SIG-M5 treated with dmso at 0.1 percent for 504 hours (cell line): Measurements from ENCODE around the gene RGS9.
"Not testable (repeated sequence)": the region's sequence is repeated elsewhere in the genome, so short reads cannot be mapped to it uniquely, and the experiment has no call there.

ENCODE experiments used
- DNase-seq: peaks from one replicate; lab custom pipeline; 2025; ENCODE audit not compliant: unreplicated experiment; lab: John Stamatoyannopoulos, UW

Gene RGS9

DNA sequence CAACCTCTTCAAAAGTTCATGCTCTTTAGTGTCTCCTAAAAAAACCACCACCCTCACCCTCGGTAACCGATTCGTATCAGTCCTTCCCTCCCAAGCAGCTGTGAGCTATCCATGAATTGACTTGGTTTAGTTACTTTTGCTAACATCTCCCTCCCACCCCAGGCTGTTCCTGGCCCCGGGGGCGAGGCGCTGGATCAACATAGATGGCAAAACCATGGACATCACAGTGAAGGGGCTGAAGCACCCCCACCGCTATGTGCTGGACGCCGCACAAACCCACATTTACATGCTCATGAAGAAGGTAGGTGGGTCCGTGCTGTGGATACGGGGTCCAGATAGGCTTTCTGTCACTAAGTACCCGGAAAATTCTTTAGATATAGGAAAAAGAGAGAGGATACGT lies 66.8 kb downstream of the RGS9 start:
- DNase-seq, result no peak

DNA sequence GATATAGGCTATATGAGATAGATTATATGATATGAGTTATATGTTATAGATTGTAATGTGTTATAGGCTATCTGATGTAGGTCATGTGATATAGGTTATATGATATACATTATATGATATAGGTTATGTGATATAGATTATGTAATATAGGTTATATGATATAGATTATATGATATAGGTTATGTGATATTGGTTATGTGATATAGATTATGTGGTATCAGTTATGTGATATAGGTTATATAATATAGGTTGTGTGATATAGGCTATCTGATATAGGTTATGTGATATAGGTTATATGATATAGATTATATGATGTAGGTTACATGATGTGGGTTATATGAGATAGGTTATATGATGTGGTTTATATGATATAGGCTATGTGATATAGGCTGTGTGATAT lies 68.5 kb downstream of the RGS9 start:
- no peak for DNase-seq

DNA sequence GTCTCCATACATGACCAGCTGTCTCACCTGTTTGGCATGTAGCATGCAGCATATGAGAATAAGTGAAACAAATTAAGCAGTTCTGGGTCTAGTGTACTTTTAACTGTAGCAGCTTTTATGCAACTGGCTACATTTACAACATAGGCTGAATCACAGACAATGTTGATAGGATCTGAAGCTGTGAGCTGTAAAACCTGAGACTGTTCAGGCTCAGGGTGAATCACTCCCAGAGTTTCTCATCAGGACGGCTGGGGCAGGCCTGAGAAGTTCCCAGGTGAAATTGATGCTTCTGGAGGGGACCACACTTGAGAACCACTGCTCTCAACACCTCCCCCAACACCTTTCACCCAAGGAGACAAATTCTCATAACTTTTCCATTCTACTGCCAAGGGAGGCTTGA lies 70.3 kb downstream of the RGS9 start:
- not testable (repeated sequence) for DNase-seq

DNA sequence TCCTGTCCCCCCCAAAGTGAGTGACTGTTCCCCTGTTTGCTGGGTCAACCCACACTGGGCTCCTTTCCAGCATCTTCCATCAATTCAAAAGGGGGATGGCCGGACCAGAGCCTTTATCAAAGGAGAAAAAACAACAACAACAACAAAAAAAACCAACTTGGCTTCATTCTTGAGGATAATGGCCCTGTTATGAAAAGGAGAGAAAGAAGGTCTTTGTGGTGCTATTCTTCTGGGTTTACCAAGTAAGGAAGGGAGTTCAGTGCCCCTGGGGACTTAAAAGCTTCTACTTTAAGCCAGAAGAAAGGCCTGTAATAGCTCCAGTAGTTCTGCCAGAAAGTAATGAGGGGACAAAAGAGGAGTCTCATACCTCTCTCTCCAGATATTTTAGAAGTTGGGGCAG lies 71.5 kb downstream of the RGS9 start:
- DNase-seq, result no peak

DNA sequence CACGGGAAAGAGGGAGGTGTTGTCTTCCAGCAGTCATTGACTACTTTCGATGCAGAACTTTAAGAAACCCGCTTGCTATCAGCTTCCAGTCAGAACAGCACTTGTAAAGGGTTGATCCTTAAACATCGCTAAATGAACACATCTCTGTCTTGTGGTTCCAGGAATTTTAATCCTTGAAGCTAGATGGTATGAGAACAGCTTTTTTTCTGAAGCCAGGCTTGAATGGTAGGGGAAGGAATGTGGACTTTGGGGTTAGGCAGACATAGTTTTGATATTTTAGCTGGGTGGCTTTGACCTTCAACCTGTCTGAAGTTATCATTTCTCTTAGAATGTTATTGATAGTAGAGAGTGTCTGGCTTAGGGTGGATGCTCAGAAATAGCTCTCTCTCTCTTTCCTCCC lies 81.1 kb downstream of the RGS9 start:
- no peak for DNase-seq

DNA sequence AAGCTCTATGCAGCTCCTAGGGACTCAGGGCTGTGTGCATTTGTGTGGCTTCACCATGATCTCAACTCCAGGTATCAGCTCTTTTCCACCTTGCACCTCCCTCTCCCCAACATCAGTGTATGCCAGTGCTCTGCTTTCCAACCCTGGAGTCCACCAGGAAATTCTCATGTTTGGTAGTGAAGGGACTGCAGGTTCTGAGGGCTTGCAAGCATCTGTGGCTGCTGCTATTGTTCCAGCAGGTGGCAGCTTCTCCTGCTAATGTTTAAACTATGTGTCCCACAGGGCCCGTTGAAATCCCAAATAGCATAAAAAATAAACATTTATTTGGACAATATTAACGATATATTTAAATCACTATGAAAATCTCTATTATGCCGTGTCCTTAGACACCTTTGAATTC lies 82.0 kb downstream of the RGS9 start:
- DNase-seq, result peak; percentile 36

DNA sequence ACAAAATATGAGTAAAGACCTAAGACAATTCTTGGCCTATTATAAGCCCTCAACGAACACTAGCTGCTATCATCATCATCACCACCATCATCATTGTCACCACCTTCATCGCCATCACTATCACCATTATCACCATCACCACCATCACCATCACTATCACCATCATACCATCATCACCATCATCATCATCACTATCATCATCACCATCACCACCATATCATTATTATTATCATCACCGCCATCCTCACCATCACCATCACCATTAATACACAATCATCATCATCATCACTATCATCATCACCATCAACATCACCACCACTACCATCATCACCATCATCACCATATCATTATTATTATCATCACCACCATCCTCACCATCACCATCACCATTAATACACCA lies 82.5 kb downstream of the RGS9 start:
- no peak for DNase-seq

DNA sequence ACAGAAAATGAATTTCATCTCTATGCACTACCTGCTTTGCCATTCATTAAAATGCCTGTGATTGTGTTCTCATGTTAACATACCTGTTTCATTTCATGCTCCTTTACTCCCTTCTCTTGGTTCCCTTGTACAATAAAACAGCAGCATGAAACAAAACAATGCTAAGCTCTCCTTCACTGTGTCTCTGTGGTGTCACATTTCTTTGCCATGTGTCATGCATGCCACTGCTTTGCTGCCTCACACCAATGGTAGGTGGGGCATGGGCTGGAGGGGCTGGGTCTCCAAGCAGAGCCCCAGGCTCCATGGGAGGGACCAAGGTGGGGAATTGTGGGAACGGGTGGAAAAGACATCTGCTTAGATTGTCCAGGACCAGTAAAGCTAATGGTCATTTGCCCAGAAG lies 83.6 kb downstream of the RGS9 start:
- DNase-seq, result no peak

DNA sequence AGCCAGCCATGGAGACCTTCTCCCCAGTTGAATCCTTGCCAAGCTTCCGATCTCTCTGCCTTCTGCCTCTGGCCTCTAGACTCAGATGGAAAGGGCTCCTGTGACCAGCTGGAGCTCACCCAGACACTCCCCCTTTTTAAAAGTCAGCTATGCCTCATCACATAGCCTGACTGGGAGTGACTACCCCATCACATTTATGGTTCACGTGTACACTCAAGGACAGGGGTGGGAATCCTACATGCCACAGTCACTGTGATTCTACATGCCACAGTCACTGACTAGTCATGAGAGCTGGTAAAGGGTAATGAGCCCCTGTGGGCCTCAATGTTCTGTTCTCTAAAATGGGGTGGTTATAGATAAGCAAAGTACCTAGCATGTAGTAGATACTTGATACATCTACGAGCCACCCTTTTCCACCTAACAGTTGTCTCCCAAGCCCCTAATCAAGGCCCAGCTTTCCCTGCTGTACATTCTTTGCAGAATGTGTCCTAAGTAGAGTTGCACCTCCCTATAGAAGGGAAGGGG lies 85.1 kb downstream of the RGS9 start:
- no peak for DNase-seq

DNA sequence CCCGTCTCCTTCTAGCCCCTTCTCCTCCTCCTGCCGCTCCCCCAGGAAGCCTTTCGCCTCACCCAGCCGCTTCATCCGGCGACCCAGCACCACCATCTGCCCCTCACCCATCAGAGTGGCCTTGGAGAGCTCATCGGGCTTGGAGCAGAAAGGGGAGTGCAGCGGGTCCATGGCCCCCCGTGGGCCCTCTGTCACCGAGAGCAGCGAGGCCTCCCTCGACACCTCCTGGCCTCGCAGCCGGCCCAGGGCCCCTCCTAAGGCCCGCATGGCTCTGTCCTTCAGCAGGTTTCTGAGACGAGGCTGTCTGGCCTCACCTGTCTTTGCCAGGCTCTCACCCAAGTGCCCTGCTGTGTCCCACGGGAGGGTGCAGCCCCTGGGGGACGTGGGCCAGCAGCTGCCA lies 87.9 kb downstream of the RGS9 start:
- DNase-seq, result no peak

DNA sequence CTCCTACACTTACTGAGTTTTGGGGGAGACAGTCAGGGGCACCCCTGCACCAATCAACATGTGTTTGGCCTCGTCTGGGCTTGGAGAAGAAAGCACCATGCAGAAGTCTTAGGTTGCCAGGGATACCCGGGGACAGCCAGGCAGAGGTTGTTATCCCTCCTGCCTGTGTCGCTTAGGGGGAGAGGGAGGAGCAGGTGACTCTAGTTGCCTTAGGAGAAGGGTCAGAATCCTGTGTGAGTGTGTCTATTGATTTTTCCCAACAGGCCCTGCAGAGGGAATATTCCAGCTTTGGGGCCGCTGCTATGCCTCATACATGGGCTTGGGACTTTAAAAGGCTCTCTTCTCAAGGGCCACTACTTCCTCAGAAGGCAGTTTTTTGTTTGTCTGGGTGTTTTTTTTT lies 89.1 kb downstream of the RGS9 start:
- DNase-seq, result no peak

DNA sequence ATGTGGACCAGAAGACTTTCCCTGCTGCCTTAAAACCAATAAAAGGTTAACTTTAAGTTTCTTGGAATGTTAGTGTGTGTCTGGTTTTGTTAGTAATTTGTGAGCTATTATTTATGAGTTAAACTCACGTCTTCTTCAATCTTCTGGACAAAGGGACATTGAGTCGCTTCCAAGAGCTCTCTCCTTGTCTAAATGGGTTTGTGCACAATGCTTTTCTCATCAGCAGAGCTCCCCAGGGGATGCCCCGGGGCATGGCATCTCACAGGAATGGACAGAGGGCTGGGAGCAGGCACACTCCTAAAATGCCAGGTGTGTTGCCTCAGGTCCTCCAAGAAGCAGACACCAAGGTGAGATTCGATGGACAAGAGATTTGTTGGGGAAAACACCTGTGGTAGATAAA lies 90.5 kb downstream of the RGS9 start:
- no peak for DNase-seq

DNA sequence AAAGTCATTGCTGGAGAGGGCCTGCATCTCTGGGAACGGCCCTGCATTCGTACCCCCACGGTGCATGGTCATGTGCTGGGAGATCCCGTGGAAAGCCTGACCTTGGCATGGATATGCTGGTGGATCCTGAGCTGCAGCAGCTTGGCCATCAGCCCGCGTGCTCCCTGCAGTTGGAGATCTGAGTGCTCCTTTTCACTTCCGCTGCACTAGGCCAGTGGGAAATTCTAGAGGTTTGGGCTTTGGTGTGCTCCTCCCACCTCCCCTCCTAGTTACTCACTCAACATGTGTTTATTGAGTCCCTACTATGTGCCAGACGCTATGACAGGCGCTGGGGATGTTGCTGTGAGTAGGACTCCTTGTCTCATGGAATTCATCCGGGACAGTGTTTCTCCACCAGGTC lies 91.1 kb downstream of the RGS9 start:
- DNase-seq, result no peak

DNA sequence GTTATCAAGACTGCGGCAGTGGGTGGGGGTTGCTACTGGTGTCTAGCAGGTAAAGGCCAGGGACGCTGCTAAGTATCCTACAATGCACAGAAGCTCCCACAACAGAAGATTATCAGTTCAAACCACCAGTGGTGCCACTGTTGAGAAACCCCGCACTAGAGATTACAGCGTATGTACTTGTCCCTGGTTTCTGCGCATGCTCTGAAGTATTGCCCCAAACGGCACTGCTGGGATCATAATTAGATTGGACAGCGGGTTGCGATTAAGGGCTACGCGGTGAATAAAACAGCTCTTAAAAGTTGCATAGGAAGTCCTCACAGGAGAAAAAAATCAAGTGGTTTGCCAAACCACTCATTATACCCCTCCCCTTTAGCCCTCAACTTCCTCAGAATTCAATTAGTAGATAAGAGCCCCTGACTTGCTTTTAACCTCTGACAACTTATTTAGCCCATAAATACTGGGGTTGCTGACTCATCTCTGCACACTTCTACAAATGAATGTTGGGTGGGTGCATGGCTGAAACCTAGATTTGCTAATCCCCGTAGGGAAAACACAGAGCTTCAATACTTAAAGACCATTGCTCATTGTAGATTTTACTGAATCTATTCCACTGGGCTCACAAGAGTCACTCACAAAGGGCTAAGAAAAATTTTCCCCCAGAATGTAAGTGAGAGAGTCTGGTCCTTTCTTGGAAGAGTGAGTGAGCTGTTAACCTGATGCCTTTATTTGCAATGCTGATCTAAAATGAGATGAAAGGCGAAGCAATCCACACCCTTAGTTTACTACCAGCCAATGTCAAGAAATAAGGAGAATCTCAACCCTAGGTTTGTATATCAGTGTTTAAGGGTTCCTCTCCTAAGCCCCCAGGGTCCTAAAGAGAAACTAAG lies 91.8 kb downstream of the RGS9 start:
- peak; percentile 87 for DNase-seq

DNA sequence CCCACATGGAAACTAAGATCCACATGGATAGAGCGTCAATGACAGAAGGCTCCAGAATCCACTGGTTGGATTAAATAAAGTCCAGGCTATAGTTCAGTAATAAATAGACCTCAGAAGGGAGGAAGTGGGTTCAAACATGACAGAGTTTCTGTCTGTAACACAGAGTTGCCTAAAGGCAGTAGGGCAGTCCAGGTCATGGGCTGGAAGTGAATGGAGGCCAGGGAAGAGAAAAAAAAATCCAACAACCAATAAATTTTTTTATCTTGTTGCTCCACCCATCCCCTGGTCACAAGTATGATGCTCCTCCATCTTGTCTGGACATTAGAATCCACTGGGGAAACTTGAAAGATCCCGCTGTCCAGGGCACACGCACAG lies 92.4 kb downstream of the RGS9 start:
- DNase-seq, result no peak

DNA sequence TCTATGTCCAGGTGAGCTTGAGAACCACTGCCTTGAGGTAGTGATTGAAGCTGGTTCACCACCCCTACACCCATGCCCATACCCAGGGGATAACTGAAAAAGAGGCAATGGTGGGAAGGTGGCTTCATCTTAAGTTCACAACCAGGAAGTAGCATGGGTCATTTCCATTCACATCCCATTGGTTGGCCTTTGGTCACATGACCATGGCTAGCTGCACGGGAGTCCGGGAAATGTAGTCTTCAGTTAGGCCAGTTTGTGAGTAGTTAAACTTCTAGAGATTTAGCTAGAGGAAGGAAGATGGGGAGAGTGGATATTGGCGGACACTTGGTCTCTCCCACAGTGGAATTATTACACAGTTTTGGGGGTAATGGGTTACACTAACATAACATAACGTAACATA lies 92.9 kb downstream of the RGS9 start:
- DNase-seq, result no peak

DNA sequence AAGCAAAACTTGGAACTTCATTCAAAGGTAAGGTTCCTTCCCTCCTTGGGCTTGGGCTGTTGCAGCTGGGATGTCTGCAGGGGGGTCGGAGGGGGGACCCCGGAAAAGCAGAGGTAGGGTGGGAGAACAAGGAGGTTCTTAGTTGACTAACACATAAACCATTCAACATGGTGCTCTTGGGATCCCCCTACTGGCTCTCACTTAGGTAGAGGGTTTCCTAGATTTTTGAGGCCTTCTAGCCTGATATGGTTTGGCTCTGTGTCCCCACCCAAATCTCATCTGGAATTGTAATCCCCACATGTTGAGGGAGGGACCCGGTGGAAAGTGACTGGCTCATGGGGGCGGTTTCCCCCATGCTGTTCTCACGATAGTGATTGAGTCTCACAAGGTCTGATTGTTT lies 93.9 kb downstream of the RGS9 start:
- no peak for DNase-seq

DNA sequence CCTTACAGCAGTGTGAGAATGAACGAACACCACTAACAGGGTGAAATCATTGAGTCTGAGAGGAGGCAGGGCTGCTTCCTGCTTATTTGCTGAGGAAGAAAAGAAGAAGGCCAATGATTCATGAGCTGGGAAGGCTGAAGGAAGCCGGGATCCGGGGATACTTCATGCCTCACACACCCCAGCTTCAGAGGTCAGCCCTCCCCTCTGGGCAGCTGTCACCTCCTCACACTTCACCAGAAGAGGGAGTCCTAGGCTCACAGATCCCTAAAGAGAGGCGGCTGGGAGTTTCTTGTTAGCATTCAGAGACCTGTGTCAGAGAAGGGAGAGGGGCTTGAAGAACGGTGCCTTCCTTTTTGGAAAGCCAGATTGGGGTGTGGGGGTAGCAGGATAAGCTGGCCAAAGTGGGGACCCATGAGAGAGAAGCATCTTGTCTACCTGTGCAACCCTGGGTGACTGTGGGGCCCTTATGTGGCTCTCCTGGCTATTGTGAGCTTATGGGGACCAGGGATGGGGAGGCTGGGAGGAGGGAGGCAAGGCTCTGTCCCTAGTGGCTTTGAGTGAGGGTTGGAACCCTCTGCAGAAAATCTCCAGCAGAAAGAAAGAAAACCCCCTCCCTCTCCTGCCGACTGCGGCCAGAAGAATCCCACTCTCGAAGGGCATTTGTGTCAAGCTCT lies 94.6 kb downstream of the RGS9 start:
- peak; percentile 77 for DNase-seq

DNA sequence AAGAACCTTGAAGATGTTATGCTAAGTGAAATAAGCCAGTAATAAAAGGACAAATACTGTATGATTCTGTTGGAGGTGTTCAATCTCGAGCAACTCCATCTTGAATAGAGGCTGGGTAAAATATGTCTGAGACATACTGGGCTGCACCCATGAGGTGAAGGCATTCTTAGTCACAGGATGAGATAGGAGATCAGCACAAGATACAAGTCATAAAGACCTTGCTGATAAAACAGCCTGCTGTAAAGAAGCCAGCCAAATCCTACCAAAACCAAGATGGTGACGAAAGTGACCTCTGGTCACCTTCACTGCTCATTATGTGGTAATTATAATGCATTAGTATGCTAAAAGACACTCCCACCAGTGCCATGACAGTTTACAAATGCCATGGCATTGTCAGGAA lies 98.1 kb downstream of the RGS9 start:
- DNase-seq, result no peak

DNA sequence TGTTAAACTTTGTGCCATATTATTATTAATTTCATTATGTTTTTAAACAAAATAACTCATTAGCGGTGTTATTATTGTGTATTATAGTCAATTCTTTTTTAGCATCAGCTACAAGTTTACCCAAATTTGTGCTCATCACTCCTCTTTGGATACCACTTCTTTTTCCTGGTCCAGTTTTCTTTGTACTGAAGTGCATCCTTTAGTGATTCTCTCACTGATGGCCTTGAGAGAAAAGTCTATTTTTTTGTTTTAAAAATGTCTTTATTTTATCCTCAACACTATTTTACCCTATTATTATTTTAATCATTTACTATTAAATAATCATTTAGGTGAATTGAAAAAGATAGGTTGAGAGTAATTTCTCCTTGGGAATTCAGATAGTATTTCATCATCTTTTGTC lies 99.2 kb downstream of the RGS9 start:
- no peak for DNase-seq

DNA sequence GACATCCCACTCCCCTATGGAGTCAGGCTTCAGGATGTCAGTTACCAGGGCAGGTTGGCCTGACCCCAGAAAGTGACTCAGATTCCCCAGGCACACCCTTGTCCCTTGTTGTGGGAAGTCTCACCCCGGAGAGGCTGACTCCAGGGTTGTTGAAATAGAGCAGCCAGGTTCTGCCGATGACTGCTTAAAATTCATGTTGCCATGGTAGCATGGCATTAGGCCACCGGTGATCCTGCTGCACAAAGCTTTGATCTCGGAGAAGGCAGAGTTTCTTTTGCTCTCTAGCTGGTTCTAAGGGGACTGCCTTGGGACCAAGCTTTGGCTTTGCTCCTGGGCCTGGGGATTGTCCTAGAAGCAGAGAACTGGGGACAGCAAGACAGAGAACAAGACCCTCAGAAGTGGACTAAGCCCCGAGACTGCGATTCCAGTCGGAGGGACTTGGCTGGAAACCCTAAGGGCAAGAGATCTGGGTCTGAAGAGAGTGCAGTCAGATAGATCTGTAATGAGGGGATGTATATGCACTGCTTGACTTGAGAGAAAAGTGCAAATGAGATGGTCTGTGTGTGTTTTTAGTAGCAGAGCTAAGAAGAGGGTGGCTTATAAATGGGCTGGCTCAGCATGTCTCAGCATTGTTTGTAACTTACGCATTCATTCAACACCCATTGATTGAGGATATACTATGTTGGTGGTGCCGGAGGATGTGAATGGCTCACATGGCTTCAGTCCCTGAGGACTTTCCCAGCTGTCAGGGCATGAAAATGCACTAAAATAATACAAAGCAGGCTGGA lies 106.9 kb downstream of the RGS9 start:
- no peak for DNase-seq

DNA sequence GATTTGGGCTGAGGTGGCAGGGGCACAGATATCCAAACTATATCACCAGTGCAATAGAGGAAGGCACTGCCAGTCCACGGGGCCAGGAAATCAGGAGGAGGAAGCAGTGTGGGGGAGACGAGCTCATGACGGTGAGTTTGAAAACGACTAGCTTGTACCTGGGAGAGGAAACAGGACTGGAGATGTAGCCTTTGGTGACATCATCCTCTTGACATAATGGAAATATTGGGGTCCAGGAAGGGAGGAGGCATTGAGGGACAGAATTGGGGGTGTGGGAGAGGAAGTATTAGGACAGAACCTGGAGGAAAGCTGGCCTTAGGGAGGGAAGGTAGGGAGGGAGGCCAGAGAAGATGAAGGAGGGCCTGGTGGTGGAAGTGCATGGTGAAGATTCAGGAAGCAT lies 109.1 kb downstream of the RGS9 start:
- no peak for DNase-seq
